Left ventricle myocardium inferior (tissue), 1 donor: ENCODE measurements around the gene DPEP2NB. TPM values are rescaled to one million over a fixed set of nuclear protein-coding genes. Genes with fewer than 3 reads are reported as not detected.
"Not testable (repeated sequence)": the region's sequence is repeated elsewhere in the genome, so short reads cannot be mapped to it uniquely, and the experiment has no call there.

Experiments
- DNase-seq: peaks from one replicate; pipeline ENCODE4 v3.0.0-alpha.2; 2020
- H3K27ac ChIP-seq: fragments of 200-600 bp; replicated peaks from 2 replicates; pipeline ENCODE4 v1.8.0; 2021
- H3K27me3 ChIP-seq: fragments of 200-600 bp; 2 replicates; pipeline ENCODE4 v1.8.0; 2021; ENCODE audit warnings: low read depth
- H3K36me3 ChIP-seq: fragments of 200-600 bp; 2 replicates; pipeline ENCODE4 v1.8.0; 2021
- H3K4me1 ChIP-seq: fragments of 200-600 bp; 2 replicates; pipeline ENCODE4 v1.8.0; 2021
- H3K4me3 ChIP-seq: fragments of 200-600 bp; 2 replicates; pipeline ENCODE4 v1.8.0; 2021; ENCODE audit warnings: mild to moderate bottlenecking, moderate library complexity
- H3K9me3 ChIP-seq: fragments of 200-600 bp; replicated peaks from 2 replicates; pipeline ENCODE4 v1.8.0; 2021
- intact Hi-C: fragments of 100-400 bp; cut with micrococcal nuclease; formaldehyde crosslinking; loops from one replicate; pipeline ENCODE4 v1.11.0; 2022
- total RNA-seq: library from RNA; stranded (reverse); fragmentation: NEBNext Ultra II Directional; extraction: Animal tissue kit (Norgen Biotek cat#: 25700); gene quantifications from one replicate; pipeline ENCODE4 v1.2.1, GENCODE V29; 2021
- TF ChIP-seq, protein P1 (sequence below): fragments of 200-600 bp; IDR thresholded peaks from 2 replicates; pipeline ENCODE4 v1.8.0; 2021; ENCODE audit warnings: antibody characterized with exemption, mild to moderate bottlenecking, borderline replicate concordance
- donor health status: DM: no; HTN: yes; CAD: no; lungs with severe emphysema.

DPEP2NB gene
- total RNA-seq, 1 donor from 2014 or later: not detected

DNA sequence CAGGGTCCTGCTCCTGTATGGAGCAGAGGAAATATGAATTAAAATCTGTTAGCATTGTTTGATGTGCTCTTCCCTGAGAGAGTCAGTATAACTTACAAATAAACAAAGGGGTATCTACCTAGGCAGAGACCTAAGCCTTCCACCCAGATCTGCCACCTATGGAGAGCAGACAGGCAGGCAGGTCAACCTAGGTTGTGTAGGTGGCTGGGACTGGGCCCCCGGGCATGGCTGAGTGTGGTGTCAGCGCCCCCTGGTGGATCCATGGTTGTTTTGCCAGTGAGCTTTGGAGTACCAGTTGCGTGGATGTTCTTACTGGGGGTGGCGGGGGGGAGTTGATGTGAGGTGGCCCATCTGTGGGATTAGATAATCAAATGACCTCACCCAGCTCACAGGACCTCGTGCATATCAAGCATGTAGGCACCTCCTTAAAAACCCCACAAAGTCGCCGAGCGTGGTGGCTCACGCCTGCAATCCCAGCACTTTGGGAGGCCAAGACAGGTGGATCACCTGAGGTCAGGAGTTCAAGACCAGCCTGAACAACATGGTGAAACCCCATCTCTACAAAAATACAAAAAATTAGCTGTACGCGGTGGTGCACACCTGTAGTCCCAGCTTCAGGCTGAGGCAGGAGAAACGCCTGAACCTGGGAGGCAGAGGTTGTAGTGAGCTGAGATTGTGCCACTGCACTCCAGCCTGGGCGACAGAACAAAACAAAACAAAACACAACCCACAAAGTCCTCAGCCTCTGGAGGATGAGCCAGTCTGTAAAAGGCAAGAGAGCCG is 25.0 kb upstream of the DPEP2NB start:
- TF ChIP-seq, protein P1, sequence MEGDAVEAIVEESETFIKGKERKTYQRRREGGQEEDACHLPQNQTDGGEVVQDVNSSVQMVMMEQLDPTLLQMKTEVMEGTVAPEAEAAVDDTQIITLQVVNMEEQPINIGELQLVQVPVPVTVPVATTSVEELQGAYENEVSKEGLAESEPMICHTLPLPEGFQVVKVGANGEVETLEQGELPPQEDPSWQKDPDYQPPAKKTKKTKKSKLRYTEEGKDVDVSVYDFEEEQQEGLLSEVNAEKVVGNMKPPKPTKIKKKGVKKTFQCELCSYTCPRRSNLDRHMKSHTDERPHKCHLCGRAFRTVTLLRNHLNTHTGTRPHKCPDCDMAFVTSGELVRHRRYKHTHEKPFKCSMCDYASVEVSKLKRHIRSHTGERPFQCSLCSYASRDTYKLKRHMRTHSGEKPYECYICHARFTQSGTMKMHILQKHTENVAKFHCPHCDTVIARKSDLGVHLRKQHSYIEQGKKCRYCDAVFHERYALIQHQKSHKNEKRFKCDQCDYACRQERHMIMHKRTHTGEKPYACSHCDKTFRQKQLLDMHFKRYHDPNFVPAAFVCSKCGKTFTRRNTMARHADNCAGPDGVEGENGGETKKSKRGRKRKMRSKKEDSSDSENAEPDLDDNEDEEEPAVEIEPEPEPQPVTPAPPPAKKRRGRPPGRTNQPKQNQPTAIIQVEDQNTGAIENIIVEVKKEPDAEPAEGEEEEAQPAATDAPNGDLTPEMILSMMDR: peak; percentile 84
- H3K36me3 ChIP-seq: no peaks in the 10 kb centered on the region
- no peaks in the 10 kb centered on the region for H3K9me3 ChIP-seq
- peak; percentile 82 for DNase-seq
- H3K4me1 ChIP-seq: no peaks in the 10 kb centered on the region
- intact Hi-C loops: no loop called here
- H3K27me3 ChIP-seq: no peaks in the 10 kb centered on the region
- no peak overlapping the region for H3K4me3 ChIP-seq
- no peak overlapping the region for H3K27ac ChIP-seq

DNA sequence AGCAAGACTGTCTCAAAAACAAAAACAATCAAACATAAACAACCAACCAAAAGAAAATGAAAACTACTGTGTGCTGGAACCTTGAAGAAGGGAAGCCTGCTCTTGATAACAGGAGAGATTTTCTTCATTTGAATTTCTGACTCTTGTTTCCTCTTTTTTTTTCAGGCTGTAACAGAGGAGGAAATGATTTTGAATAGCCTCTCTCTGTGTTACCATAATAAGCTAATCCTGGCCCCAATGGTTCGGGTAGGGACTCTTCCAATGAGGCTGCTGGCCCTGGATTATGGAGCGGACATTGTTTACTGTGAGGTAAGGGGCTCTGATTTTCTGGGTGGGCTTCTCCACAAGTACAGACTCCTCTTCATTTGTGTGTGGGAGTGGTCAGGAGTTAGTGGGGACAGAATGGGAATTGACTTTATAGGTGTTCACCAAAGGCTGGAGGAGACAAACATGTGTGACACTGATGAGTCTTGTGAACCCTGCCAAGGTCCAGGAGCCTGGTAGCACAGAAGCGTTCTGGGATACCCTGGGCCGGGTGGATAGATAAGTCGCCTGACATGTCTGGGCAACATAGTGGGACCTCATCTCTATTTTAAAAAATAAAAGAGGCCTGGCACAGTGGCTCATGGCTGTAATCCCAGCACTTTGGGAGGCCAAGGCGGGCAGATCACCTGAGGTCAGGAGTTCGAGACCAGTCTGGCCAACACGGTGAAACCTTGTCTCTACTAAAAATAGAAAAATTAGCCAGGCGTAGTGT is 22.3 kb upstream of the DPEP2NB start:
- H3K27ac ChIP-seq: peak overlapping the region; percentile 22

DNA sequence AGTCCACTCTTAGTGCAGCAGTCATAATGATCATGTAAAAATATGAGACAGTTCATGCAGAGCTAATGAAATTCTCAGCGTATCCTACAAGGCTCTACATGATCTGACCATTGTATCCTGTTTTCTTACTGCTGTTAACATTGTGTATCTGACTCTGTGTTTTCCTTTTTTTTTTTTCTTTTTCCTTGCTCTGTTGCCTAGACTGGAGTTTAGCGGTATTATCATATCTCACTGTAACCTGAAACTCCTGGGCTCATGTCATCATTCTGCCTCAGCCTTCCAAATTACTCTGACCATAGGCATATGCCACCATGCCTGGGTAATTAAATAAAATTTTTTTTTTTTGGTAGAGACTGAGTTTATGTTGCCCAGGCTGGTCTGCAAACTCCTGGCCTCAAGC is 19.5 kb upstream of the DPEP2NB start:
- Histone ChIP-seq H3K27me3 (no peaks in the 10 kb centered on the region), H3K36me3 (no peaks in the 10 kb centered on the region), H3K27ac (no peak overlapping the region), H3K4me1 (no peaks in the 10 kb centered on the region), H3K9me3 (no peaks in the 10 kb centered on the region), H3K4me3 (no peak overlapping the region)
- intact Hi-C loops: loop anchor here (5.0 kb wide), 1 partner anchor 218 kb away; no protein-coding TSS in a partner anchor
- TF ChIP-seq, protein P1: no peak
- DNase-seq: no peak

More for the DNA sequence above, 22.3 kb upstream of the DPEP2NB start:
- Histone ChIP-seq H3K36me3 (no peaks in the 10 kb centered on the region), H3K27me3 (no peaks in the 10 kb centered on the region), H3K9me3 (no peaks in the 10 kb centered on the region), H3K4me1 (no peaks in the 10 kb centered on the region), H3K4me3 (no peak overlapping the region)
- no peak for DNase-seq
- intact Hi-C loops: loop anchor here (5.0 kb wide), 1 partner anchor 221 kb away; no protein-coding TSS in a partner anchor
- TF ChIP-seq, protein P1: no peak

DNA sequence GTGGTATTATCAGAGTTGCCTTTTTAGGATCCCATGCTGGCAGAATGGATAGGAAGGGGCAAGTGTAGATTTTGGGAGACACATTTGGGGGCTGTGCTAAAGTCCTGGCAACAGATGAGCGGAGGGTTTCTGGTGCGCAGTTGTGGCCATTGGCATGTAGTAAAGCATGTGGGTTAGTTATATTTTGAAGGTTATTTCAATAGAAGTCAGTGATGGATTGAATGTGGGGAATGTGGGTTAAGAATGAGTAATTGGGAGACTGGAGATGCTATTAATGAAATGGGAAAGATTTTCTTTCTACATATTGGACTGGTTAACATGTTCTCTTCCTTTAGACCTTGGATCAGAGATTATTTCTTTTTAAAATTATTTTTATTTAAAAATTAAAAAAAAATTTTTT is 17.4 kb upstream of the DPEP2NB start:
- Histone ChIP-seq H3K9me3 (no peaks in the 10 kb centered on the region), H3K27ac (no peak overlapping the region), H3K27me3 (no peaks in the 10 kb centered on the region), H3K4me1 (no peaks in the 10 kb centered on the region), H3K36me3 (no peaks in the 10 kb centered on the region), H3K4me3 (no peak overlapping the region)
- intact Hi-C loops: no loop called here
- TF ChIP-seq, protein P1: no peak
- no peak for DNase-seq

DNA sequence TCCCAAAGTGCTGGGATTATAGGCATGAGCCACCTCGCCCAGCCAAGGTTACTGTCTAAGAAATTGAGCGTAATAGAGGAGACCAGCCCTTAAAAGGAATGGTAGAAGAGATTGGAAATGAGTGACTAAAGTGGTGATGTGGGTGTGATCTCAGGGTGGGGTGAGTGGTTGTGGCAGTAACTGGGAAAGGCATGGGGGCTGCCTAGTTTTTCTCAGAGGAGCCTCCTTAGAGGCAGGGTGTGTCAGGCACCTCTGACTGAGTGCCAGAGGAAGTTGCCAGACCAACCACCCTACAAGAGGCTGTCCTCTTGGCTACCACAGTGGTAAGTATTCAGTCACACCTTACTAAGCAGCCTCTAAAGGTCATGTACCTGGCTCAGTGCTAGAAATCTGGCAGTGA is 16.2 kb upstream of the DPEP2NB start:
- intact Hi-C loops: no loop called here
- Histone ChIP-seq H3K4me3 (no peak overlapping the region), H3K4me1 (no peaks in the 10 kb centered on the region), H3K27me3 (no peaks in the 10 kb centered on the region), H3K9me3 (no peaks in the 10 kb centered on the region), H3K36me3 (peaks cover under 1% of the 10 kb centered on the region), H3K27ac (no peak overlapping the region)
- no peak for DNase-seq
- TF ChIP-seq, protein P1: no peak

DNA sequence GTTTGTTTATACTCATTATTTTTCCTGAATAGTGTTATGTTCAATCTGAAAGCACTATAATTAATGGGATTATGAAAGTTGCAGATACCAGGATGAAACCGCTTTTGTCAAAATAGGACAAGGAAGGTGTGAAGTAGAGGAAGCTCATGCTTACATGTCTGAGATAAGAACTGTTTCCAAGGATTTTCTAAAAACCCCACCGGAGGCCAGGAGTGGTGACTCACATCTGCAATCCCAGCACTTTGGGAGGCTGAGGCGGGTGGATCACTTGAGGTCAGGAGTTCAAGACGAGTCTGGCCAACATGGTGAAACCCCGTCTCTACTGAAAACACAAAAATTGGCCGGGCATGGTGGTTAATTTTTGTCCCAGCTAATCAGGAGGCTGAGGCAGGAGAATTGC is 14.4 kb upstream of the DPEP2NB start:
- intact Hi-C loops, H3K4me1 ChIP-seq: not testable (repeated sequence)

More for the DNA sequence above, 14.4 kb upstream of the DPEP2NB start:
- not testable (repeated sequence) for H3K36me3 ChIP-seq, H3K27ac ChIP-seq, H3K9me3 ChIP-seq, H3K4me3 ChIP-seq, DNase-seq, H3K27me3 ChIP-seq
